Ishikawa (cell line): Measurements from ENCODE around the gene STX18.

Experiments
- CREB1 ChIP-seq: IDR thresholded peaks from 2 replicates; pipeline ENCODE4 v1.6.1; 2012; ENCODE audit warnings: low read depth
- EP300 ChIP-seq: IDR thresholded peaks from 2 replicates; pipeline ENCODE4 v1.6.1; 2012; ENCODE audit warnings: borderline replicate concordance
- FOXM1 ChIP-seq: IDR thresholded peaks from 2 replicates; pipeline ENCODE4 v1.6.1; 2012; ENCODE audit warnings: low read depth, borderline replicate concordance
- RAD21 ChIP-seq: IDR thresholded peaks from 2 replicates; pipeline ENCODE4 v1.6.1; 2012; ENCODE audit warnings: low read depth
- TAF1 ChIP-seq: IDR thresholded peaks from 2 replicates; pipeline ENCODE4 v1.6.1; 2012; ENCODE audit warnings: low read depth, mild to moderate bottlenecking
- TCF12 ChIP-seq: IDR thresholded peaks from 2 replicates; pipeline ENCODE4 v1.6.1; 2012; ENCODE audit warnings: low read depth
- ZBTB7A ChIP-seq: IDR thresholded peaks from 2 replicates; pipeline ENCODE4 v1.6.1; 2012; ENCODE audit warnings: low read depth
- TF ChIP-seq, protein P1 (sequence below): IDR thresholded peaks from 2 replicates; pipeline ENCODE4 v1.6.1; 2012
- TF ChIP-seq, protein P2 (sequence below): IDR thresholded peaks from 2 replicates; pipeline ENCODE4 v1.6.1; 2012; ENCODE audit warnings: low read depth, mild to moderate bottlenecking

DNA sequence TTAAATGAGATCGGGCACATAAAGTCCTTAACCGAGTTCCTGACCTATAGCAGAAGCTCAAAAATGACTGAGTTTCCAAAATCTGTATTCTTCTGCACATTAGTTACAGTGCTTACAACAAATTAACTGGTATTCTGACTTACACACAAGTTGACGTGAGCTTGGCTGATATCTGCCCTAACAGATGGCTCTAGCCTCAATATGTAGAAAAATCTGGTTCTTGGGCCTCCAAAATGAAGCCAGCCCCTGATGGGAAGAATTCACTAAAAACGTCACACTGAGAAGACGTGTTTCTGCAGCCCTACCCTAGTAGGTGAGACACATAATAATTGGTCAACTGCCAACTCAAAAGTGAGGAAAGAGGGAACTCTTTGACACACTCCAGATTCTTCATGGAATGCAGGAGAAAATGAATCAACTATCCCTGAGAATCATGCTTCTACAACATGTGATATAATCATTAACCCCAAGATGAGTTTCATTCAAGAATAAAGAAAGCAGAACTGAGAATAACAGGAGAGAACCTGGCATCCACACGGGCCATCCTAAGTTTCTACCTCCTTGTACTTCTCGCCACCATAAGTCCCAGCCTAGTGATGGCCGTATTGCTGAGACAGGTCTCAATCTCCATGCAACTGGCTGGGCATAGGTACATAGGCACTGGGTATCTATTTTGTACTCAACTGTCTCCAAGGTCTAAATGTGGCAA, 8.2 kb downstream of the STX18 start:
- TF ChIP-seq EP300 (no peak), RAD21 (no peak), TAF1 (no peak), CREB1 (no peak), TCF12 (no peak), ZBTB7A (no peak), FOXM1 (no peak)
- TF ChIP-seq, protein P1, sequence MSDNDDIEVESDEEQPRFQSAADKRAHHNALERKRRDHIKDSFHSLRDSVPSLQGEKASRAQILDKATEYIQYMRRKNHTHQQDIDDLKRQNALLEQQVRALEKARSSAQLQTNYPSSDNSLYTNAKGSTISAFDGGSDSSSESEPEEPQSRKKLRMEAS, result no peak
- TF ChIP-seq, protein P2, sequence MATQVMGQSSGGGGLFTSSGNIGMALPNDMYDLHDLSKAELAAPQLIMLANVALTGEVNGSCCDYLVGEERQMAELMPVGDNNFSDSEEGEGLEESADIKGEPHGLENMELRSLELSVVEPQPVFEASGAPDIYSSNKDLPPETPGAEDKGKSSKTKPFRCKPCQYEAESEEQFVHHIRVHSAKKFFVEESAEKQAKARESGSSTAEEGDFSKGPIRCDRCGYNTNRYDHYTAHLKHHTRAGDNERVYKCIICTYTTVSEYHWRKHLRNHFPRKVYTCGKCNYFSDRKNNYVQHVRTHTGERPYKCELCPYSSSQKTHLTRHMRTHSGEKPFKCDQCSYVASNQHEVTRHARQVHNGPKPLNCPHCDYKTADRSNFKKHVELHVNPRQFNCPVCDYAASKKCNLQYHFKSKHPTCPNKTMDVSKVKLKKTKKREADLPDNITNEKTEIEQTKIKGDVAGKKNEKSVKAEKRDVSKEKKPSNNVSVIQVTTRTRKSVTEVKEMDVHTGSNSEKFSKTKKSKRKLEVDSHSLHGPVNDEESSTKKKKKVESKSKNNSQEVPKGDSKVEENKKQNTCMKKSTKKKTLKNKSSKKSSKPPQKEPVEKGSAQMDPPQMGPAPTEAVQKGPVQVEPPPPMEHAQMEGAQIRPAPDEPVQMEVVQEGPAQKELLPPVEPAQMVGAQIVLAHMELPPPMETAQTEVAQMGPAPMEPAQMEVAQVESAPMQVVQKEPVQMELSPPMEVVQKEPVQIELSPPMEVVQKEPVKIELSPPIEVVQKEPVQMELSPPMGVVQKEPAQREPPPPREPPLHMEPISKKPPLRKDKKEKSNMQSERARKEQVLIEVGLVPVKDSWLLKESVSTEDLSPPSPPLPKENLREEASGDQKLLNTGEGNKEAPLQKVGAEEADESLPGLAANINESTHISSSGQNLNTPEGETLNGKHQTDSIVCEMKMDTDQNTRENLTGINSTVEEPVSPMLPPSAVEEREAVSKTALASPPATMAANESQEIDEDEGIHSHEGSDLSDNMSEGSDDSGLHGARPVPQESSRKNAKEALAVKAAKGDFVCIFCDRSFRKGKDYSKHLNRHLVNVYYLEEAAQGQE, result no peak
